Esophagus muscularis mucosa (tissue), 4 donors: Measurements from ENCODE around the gene PPM1G.

Experiments used
- EP300 ChIP-seq: sonication (generic); formaldehyde crosslinking; IDR thresholded peaks from one replicate; pipeline ENCODE4 v1.6.1; 2017; ENCODE audit warnings: antibody characterized with exemption
- POLR2A ChIP-seq: fragments of 450-650 bp; IDR thresholded peaks from one replicate; pipeline ENCODE4 v1.6.1; 2017; ENCODE audit warnings: antibody characterized with exemption, moderate library complexity, mild to moderate bottlenecking, low read depth
- POLR2AphosphoS5 ChIP-seq, 2 donors: sonication (generic); formaldehyde crosslinking; IDR thresholded peaks; one replicate each; pipeline ENCODE4 v1.6.1; 2017; ENCODE audit warnings: antibody characterized with exemption in 2 of 2
- TF ChIP-seq, protein P1 (sequence below), 3 experiments: fragments of 200-600 bp in 2 of 3; fragments of 450-650 bp in 1 of 3; sonication (generic) in 2 of 3; IDR thresholded peaks; one replicate each; pipeline ENCODE4 v1.5.1; 2017 to 2019; ENCODE audit warnings: antibody characterized with exemption in 3 of 3, mild to moderate bottlenecking in 2 of 3, moderate library complexity in 1 of 3

DNA sequence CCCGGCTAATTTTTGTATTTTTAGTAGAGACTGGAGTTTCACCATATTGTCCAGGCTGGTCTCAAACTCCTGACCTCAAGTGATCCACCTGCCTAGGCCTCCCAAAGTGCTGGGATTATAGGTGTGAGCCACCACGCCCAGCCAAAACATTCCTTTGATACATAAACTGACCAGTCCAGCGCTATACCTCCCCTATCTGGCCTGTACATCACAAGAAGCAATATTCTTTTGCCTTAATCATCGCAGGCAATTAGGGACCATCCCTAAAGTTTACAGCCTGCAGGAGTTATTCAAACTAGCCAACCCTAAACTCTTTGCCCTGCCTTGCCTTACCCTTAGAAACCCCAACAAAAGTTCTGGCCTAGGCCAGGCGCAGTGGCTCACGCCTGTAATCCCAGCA, 6.8 kb upstream of the PPM1G start:
- TF ChIP-seq, protein P1, sequence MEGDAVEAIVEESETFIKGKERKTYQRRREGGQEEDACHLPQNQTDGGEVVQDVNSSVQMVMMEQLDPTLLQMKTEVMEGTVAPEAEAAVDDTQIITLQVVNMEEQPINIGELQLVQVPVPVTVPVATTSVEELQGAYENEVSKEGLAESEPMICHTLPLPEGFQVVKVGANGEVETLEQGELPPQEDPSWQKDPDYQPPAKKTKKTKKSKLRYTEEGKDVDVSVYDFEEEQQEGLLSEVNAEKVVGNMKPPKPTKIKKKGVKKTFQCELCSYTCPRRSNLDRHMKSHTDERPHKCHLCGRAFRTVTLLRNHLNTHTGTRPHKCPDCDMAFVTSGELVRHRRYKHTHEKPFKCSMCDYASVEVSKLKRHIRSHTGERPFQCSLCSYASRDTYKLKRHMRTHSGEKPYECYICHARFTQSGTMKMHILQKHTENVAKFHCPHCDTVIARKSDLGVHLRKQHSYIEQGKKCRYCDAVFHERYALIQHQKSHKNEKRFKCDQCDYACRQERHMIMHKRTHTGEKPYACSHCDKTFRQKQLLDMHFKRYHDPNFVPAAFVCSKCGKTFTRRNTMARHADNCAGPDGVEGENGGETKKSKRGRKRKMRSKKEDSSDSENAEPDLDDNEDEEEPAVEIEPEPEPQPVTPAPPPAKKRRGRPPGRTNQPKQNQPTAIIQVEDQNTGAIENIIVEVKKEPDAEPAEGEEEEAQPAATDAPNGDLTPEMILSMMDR (IDR thresholded peaks at IDR 0.05), result no peak
- TF ChIP-seq POLR2AphosphoS5 (IDR thresholded peaks at IDR 0.05) (no peak), POLR2A (no peak), EP300 (no peak)
